GM18502 (cell line): Measurements from ENCODE around the gene TTC28.
"Not testable (repeated sequence)": the region's sequence is repeated elsewhere in the genome, so short reads cannot be mapped to it uniquely, and the experiment has no call there.

ENCODE experiments used
- ATAC-seq: cut with Tn5 transposase; IDR thresholded peaks from one replicate; pipeline ENCODE4 v1.9.1; 2021; ENCODE audit warnings: mild to moderate bottlenecking; ENCODE audit not compliant: unreplicated experiment, poor library complexity

TTC28 gene

DNA sequence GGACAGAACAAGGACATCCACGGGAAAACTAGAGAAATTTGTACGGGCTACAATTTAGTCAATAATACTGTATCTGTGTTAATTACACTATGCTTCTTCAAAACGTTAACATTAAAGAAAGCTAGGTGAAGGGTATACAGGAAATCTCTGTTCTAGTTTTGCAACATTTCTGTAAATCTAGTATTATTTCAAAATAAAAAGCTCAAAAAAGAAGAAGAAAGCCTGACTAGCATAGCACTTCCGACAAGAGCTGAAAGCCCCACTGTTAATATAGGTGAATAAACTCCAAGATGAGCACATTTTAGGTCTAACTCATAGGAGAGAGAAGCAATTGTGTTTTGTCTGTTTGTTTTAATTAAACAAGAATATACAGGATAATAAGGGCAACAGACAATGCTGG is 299.7 kb downstream of the TTC28 start:
- no peak for ATAC-seq

DNA sequence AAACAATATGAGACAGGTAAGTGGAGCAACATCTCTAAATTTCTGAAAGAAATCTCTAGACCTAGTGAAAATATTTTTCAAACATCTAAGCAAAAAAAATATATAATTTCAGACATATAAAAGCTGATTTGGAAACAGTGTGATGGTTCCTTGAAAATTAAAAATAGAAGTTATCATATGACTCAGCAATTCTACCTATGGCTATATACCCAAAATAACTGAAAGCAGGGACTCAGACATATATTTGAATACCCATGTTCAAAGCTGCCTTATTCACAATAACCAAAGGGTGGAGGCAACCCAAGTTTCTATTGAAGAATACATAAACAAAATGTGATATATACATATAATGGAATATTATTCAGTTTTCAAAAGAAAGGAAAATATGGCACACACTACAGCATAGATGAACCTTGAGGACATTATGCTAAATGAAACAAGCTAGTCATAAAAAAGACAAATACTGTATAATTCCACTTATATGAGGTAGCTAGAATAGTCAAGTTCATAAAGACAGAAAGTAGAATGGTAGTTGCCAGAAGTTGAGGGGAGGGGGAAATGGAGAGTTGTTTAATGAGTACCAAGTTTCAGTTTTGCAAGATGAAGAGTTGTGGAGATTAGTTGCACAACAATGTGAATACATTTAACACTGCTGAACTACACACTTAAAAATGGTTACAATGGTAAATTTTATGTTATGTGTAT is 300.4 kb downstream of the TTC28 start:
- ATAC-seq = no peak

DNA sequence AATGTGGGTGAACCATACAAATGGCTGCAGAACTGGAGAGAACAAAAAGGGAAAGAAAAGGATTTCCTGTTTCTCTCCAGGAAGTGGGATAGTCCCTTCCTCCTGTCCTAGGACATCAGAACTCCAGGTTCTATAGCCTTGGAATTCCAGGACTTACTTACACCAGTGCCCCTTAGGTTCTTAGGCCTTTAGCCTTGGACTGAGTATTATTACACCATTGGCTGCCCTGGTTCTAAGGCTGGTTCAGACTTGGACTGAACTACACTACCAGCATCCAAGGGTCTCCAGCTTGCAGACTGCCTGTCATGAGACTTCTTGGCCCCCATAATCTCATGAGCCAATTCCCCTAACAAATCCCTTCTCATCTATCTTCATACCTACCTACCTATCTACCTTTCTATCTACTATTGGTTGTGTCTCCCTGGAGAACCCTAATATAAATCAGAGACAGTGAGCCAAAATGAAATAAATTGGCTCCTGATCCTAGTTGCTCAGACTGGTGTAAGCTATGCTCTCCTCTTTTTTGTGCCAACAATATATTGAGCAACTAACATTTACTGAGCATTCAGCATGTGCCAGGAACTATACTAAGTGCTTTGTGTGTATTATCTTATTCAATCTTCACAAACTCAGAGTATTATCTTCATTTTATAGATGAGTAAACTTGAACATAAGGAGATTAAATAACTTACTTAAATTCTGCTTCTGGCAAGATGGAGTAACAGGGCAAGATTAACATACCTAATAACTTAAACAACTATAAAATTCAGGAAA is 303.7 kb downstream of the TTC28 start:
- no peak for ATAC-seq

DNA sequence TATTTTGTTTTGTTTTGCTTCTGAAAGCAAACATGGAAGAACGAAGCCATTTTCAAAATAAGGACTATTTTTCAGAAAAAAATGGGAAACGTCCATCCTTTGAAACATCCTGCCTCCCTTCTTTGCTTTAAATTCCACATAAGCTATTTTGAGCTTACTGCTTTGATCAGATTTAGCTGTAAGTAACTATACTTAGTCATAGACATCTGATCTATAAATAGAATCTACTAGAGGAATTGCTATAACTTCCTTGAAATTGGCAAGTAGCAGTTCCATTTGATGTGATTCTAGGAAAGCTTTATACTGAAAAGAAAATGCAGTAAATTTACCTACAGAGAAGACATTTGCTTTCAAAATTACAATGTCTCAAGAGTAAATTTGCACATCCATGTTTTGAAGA is 305.8 kb downstream of the TTC28 start:
- no peak for ATAC-seq

DNA sequence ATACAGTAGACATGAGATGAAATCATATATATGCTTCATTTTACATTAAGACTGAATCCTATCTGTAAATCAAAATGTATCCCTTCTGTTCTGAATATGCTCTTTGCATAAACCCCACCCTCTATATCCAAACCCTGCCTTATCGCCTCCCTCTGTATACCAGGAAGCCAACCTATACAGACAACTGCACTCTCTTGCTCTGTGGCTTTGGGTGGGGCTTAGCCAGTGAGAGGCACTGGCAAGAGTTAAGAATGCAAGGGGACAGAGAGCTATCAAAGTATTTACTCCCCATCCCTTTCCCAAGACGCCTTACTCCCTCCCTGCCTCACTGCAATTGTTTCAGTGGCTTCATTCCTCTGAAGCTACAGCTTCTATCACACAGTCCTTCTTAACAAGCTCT is 309.8 kb downstream of the TTC28 start:
- no peak for ATAC-seq

DNA sequence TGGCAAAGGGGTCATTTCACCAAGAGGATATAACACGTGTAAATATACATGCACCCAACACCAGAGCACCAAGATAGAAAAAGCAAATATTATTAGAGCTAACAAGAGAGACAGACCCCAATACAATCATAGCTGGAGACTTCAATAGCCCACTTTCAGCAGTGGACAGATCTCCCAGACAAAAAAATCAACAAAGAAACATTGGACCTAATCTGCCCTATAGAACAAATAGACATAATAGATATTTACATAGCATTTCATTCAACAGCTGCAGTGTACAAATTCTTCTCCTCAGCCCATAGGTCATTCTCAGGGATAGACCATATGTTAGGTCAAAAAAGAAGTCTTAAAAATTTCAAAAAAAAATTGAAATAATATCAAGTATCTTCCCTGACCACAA is 312.8 kb downstream of the TTC28 start:
- ATAC-seq = no peak

DNA sequence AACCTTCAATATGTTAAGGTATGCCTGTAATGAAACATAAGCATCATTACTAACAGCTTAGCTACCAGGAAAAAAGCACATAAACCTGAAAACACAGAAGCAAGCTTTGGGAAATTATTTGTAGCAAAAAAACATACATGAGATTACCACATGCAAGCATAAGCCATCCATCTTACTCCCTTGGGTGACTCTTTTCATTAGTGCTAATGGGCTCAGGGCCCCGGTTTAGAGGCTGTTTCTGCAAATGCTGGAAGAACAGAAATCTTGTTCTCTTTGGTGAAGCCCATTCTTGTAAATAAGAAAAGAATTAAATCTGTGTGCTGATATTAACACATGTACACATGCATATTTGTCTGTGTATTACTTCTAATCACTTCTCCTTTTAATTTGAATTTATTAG is 314.3 kb downstream of the TTC28 start:
- ATAC-seq = no peak

DNA sequence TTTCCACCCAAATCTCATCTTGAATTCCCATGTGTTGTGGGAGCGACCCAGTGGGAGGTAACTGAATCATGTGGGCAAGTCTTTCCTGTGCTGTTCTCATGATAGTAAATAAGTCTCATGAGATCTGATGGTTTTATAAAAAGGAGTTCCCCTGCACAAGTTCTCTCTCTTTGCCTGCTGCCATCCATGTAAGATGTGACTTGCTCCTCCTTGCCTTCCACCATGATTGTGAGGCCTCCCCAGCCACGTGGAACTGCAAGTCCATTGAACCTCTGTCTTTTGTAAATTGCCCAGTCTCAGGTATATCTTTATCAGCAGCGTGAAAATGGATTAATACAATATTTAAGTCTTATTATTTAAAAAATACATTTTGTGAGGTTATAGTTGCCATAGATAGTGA is 315.5 kb downstream of the TTC28 start:
- not testable (repeated sequence) for ATAC-seq

DNA sequence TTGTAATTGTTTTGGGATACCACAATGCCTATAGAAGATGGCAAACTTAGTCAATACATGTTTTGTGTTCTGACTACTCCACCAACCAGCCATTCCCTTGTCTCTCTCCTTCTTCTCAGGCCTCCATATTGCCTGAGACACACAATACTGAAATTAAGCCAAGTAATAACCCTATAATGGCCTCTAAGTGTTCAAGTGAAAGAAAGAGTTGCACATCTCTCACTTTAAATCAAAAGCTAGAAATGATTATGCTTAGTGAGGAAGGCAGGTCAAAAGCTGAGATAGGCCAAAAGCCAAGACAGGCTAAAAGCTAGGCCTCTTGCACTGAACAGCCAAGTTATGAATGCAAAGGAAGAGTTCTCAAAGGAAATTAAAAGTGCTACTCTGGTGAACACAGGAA is 318.7 kb downstream of the TTC28 start:
- no peak for ATAC-seq

DNA sequence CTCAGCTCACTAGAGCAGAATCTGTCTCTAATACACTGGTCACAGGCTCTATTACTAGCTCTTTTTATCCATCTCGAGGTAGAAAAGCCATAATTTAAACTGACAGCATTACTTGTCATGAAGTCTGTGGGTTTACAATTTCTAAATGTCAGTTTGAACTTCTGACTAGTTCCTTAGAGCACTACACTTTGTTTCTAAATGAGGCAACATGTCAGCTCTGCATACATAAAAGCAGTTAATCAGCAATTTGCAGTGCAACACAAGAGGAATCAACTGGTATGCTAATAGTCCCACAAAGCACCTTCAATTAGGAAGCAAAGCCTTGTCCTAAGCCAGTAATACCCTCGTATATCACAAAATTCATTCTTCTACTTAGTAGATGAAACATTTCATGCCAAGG is 321.3 kb downstream of the TTC28 start:
- ATAC-seq = no peak

DNA sequence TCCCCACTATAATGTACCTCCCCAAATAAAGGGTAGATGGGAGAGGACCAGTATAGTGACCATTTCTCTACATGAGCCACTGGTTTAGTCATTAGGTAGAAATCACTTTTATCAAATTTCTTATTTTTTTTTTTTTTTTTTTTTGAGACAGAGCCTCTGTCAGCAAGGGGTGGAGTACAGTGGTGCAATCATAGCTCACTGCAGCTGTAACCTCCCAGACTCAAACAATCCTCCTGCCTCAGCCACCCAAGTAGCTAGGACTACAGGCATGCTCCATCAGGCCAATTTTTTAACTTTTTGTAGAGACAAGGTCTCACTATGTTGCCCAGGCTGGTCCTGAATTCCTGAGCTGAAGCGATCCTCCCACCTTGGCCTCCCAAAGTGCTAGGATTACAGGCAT is 322.4 kb downstream of the TTC28 start:
- ATAC-seq = no peak

DNA sequence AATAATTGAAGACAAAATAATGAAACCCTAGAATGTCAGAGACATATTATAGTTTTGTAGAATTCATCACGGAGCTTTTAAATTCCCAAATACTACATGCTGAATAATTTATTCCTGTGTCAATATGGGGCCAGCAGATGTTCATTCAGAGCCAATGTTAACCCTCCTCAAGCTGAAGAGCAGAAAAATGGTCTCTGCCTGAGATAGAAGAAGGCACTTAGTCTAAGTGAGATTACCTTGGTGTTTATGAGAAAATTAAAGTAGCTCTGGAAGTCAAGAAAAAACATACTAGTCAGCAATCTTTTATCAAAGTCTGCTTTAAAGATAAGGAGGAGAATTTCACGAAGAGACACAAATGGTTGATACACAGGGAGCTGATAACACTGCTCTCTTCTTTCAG is 328.2 kb downstream of the TTC28 start:
- ATAC-seq = no peak

DNA sequence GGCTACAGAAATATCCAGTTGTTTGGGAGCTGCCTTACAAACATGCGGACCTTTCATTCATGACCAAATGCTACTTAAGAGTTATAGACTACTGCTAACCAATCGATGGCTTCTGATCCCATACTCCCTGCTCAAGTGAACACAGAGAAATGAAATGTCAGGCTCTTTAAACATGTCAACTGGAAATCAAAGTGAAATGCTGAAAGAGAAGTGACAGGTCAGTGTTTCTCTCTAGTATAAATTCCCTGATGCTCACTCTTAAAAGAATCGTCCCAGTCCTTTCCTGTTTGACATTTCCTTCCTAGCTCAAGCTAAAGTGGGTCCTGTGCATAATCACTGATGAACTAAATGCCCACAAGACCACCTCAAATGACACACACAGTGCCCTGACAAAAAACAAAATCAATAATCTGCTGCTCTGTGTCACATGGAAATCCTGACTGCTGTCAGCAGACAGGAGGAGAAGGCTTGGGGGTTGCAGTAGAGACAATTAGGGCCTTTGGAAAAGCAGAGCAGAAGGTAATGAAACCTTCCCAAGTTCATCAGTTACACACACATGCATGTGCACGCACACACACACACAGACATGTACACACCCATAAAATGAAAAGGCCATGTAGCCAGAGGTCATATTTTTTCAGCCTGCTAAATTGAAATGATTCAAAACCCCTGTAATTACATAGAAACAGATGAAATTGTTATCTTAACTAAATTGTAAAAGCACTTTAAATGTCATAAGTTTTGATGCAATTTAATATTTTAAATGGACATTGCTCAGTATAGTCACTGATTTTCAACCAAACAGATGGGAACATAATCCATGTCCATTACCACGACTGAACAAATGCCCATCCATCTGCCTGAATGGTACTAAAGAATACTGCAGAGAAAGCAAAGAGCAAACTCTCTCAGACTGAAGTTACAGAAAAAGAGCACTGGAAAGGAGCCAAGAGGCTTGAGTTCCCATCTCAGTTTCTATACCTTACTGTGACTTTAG is 330.7 kb downstream of the TTC28 start:
- no peak for ATAC-seq

DNA sequence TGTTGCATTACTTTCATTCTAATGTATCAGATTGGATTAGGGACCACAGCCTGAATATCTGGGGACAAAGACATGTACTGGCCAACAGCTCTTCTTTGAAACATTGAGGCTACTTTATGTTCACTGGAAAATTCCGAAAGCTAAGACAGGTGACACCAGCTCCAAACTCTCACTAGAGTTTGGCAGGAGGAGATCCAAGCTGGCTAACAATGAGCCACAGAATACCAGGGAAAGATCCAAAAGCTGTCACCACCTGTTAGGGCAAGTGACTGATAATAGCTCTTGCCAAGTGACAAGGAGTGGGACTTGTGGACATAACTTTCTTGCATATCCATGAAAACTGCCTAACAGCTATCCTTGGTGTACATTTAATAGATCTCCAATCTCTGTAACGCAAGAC is 333.3 kb downstream of the TTC28 start:
- ATAC-seq = no peak

DNA sequence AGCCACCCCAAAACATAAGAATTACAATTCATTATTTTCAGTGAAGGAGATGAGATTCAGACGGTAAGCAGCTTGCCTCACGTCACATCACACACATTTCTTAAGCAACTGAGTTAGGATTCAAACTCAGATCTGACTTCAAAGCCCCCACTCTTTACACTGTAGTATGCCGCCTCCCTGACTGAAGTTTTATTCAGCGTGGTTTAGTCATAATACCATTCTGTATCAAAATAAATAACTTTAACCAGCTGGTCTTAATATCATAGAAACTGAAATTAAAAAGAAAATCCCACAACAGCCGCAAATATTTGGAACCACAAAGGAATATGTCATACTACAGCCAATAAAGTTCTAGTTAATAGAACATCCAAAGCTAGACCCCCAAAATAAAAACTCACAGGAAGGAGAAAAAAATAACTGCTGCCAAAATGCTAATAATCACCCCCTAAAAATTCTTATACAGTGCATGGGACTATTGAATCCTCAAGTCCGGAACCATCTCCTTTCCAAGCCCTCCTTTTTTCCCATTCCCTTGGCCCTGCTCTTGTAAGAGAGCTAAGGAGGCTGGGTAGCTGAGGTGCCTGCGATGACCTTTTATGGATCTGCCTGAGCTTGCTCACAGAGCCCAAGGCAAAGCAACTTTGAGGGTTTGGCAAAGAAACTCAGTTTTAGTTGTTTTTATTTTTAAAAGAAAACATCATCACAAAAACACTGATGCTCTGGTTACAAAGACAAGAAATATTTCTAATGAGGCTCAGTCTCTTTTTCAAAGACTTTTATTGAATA is 334.5 kb downstream of the TTC28 start:
- ATAC-seq = no peak

DNA sequence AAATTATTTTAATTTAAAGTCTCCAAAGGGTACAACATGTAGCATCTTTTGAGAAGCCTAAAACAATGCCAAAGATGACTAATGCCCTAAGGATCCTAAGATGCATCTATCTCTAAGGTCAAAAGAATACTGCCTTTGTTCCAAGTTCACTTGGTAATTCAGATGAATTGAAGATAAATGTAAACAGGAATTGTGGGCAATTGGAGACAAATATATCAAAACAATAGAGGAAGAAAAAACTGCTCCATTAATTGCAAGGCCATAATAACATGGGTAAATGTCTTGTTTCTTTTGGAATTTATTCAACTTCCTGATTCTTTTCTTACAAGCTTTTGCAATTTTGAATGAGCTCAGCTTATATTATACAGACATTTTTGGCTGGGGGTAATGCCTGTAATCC is 338.6 kb downstream of the TTC28 start:
- no peak for ATAC-seq

DNA sequence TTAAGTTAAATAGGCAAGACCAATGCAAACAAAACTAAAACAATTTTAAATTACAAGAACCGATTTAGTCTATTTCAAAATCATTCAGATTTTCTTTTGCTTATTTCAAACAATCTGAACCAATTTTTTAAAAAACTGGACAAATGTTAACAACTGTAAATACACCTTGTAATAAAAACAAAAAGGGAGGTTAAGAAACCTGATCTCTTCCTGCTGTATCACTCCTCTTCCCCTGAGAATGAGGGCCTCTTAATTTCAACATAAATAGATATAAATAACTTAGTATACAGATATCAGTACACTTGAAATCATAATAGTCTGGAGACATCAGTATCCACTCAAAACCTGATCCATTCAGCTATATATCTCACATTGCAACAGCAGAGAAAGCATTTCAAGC is 346.6 kb downstream of the TTC28 start:
- ATAC-seq = no peak

DNA sequence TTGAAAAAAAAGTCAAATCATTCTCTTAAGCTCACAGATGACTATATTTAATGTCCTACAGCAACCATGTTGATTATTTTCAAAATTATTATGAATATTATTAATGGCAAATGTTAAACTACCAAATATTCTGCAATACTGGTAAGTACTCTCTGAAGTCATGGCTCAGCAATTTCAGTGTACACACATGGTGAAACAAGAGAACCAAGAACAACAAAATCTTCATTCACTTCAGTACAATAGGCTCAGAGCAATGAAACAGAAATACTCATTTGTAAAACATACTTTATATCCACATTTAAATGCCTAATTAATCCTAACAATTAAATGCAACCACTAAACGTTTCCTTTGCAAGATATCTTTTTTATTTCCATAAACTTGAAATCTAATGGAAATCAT is 347.2 kb downstream of the TTC28 start:
- no peak for ATAC-seq

DNA sequence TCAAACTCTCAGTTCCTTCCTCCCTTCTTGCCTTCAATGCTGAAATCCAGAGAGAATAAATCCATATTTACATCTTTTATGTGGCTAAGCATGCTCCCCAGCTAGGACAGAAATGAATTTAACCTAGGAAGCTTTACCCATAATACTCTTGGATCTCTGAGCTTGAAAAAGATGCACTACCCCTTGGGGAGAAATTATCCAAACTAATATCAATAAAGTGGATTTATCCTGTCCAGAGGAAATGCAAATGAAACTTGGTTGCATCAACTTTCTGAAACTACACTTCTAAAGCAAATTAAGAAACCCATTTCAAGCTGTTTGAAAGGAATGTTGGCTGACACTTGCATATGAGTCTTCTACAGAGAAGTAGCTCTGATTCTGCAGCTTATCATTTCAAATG is 347.9 kb downstream of the TTC28 start:
- no peak for ATAC-seq
